ENCODE data around the gene ENOPH1.
"Not testable (repeated sequence)": the region's sequence is repeated elsewhere in the genome, so short reads cannot be mapped to it uniquely, and the experiment has no call there.

Gene ENOPH1

DNA sequence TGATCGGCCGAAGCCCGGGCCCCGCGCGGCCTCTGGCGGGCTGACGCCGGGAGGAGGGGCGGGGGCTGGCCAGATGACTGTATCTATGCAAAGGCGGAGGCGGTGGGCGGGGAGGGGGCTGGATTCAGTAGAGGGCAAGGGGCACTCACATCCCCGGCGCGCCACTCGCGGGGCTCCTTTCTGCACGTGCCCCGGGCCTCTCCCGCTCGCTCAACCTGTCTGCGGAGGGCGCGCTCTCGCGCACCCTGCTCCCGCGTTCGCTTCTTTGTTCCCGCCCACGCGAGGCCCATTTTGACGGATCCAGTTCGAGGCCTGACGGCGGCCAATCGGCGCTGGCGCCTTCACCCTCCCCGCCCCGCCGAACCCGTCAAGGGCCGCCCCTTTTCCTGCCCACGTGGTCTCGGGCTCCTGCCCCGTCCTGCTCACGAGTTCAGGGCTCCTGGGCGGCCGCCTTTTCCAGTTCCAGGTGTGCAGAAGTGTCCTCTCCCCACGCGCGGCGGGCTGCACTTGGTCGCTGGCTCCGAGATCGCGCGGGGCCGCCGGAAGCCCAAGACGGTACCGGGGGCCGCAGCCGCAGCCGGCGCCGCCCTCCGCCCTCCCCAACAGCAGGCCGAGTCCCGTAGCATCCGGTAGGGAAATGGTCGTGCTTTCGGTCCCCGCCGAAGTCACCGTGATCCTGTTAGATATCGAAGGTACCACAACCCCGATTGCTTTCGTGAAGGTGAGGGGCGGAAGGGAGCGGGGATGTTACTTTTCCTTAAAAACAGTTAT, at the start of gene ENOPH1, which contains the start of gene HNRNPDL:
Gene ENOPH1, plus strand, starts transcription at position 398 of the 771 bp plus-strand sequence. Its CDS starts 240 bp downstream, at position 638.
Gene HNRNPDL, minus strand, starts transcription at position 270 of the 771 bp plus-strand sequence. CDS start 772 bp downstream, outside the sequence.
- peak; percentile 98 for DNase-seq
- no peak for TF ChIP-seq CTCF (IDR thresholded peaks at IDR 0.05; ENCODE audit: low read depth, low read length)
- H3K27me3 ChIP-seq (ENCODE audit: insufficient read depth, low read depth, severe bottlenecking), result no peaks in the 10 kb centered on the region
- peak within 1 kb of the TSS; percentile 100 for H3K27ac ChIP-seq
- peak within 1 kb of the TSS; percentile 95 for H3K4me3 ChIP-seq (ENCODE audit: low read depth, low read length)
- H3K36me3 ChIP-seq, result peaks cover 76% of the 10 kb centered on the region
- no peaks in the 10 kb centered on the region for H3K9me3 ChIP-seq (ENCODE audit: severe bottlenecking)

- Histone ChIP-seq H3K36me3 (peaks cover 21% of the 10 kb centered on the region), H3K27ac (no peak overlapping the region), H3K27me3 (ENCODE audit: insufficient read depth, low read depth, severe bottlenecking) (no peaks in the 10 kb centered on the region), H3K9me3 (ENCODE audit: severe bottlenecking) (no peaks in the 10 kb centered on the region), H3K4me3 (ENCODE audit: low read depth, low read length) (no peak overlapping the region)
- no peak for DNase-seq
- no peak for TF ChIP-seq CTCF (IDR thresholded peaks at IDR 0.05; ENCODE audit: low read depth, low read length)
These were observed 49.6 kb upstream of the ENOPH1 start for GRCh38 chr4:82380831-82381230.

DNA sequence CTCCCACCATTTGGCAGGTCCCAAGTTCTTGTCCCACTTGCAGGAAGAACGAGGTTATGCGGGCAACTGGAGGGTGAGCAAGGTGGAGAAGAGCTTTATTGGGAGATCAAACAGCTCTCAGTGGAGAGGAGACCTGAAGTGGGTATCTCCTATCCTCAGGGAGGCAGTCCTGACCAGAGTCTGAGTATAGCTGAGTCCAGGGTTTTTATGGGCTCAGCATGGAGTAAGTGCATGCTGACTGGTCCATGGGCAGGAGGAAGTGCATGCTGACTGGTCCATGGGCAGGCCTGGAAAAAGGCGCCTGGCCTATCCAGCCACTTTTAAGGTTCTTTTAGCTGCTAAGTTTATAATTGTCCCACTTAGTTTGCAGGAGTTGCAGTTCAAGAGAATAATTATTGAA, 49.2 kb upstream of the ENOPH1 start:
- Histone ChIP-seq H3K27me3 (ENCODE audit: insufficient read depth, low read depth, severe bottlenecking) (no peaks in the 10 kb centered on the region), H3K9me3 (ENCODE audit: severe bottlenecking) (no peaks in the 10 kb centered on the region), H3K36me3 (peaks cover 18% of the 10 kb centered on the region), H3K27ac (no peak overlapping the region), H3K4me3 (ENCODE audit: low read depth, low read length) (no peak overlapping the region)
- DNase-seq, result no peak
- TF ChIP-seq CTCF (IDR thresholded peaks at IDR 0.05; ENCODE audit: low read depth, low read length), result no peak

DNA sequence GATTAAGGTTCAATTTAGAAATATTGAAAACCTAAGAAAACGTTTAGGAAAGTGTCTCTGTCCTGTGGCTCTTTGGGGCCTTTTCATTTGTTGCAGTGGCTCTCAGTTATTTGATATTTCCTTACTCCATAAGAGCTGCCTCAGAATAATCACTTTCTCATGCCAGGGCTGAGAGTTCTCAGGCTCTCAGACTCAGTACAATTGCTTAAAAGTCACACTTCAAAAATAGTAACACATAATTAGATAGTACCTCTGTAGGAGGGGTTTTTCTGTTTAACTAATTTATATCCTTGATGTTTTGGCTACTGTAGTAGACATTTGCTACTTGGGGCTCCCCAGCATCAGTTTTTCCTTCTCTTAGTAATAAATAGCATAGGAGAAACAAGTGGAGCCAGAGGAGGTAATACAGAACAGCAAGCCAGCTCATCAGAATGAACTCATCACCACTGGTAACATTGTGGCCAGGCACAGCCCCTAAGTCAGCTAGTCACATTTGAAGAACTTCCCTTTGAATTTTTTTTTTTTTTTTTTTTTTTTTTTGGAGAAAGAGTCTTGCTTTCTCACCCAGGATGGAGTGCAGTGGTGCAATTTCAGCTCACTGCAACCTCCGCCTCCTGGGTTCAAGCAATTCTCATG, 48.6 kb upstream of the ENOPH1 start:
- H3K9me3 ChIP-seq (ENCODE audit: severe bottlenecking), result no peaks in the 10 kb centered on the region
- H3K4me3 ChIP-seq (ENCODE audit: low read depth, low read length), result no peak overlapping the region
- H3K27ac ChIP-seq, result no peak overlapping the region
- TF ChIP-seq CTCF (IDR thresholded peaks at IDR 0.05; ENCODE audit: low read depth, low read length), result no peak
- no peak for DNase-seq
- no peaks in the 10 kb centered on the region for H3K27me3 ChIP-seq (ENCODE audit: insufficient read depth, low read depth, severe bottlenecking)
- peaks cover 15% of the 10 kb centered on the region for H3K36me3 ChIP-seq

GRCh38 chr4:82382751-82383150, 47.6 kb upstream of the ENOPH1 start:
- no peaks in the 10 kb centered on the region for H3K27me3 ChIP-seq (ENCODE audit: insufficient read depth, low read depth, severe bottlenecking)
- peaks cover 8% of the 10 kb centered on the region; the same call in 1 of the 2 replicates for H3K36me3 ChIP-seq
- no peak overlapping the region for H3K27ac ChIP-seq
- no peak for TF ChIP-seq CTCF (IDR thresholded peaks at IDR 0.05; ENCODE audit: low read depth, low read length)
- no peak overlapping the region for H3K4me3 ChIP-seq (ENCODE audit: low read depth, low read length)
- no peak for DNase-seq
- no peaks in the 10 kb centered on the region for H3K9me3 ChIP-seq (ENCODE audit: severe bottlenecking)

GRCh38 chr4:82386312-82386711, 44.1 kb upstream of the ENOPH1 start:
- not testable (repeated sequence) for DNase-seq; H3K27me3 ChIP-seq (ENCODE audit: insufficient read depth, low read depth, severe bottlenecking); H3K9me3 ChIP-seq (ENCODE audit: severe bottlenecking); H3K4me3 ChIP-seq (ENCODE audit: low read depth, low read length); H3K36me3 ChIP-seq; H3K27ac ChIP-seq

Measured in WERI-Rb-1 (cell line).